HepG2 (cell line): Measurements from ENCODE around the gene RBPMS2. TPM values are rescaled to one million over a fixed set of nuclear protein-coding genes. Genes with fewer than 3 reads are reported as not detected.

ENCODE experiments used
- ATAC-seq: fragments of 200-7000 bp; cut with Tn5 transposase; 3 replicates; pipeline ENCODE4 v1.9.1; 2020; ENCODE audit warnings: mild to moderate bottlenecking, moderate library complexity
- BruUV-seq: library from RNA; stranded (reverse); fragments of 400-500 nt; replicated peaks from 2 replicates; lab custom pipeline; 2021; lab: Mats Ljungman, UMichigan
- CTCF ChIA-PET: fragments of 300-600 bp; formaldehyde crosslinking; extraction: SDS; loops from one replicate; lab custom pipeline; 2021; ENCODE audit warnings: low total read pairs, inconsistent platforms, low intra/inter-chr PET ratio; lab: Yijun Ruan, JAX
- POLR2A ChIA-PET: fragments of 350-600 bp; sonication (Branson Sonifier 250); formaldehyde crosslinking; loops from one replicate; lab custom pipeline; 2020; ENCODE audit warnings: antibody characterized with exemption, inconsistent platforms; lab: Yijun Ruan, JAX
- DNase-seq: peaks from one replicate; pipeline ENCODE4 v3.0.0-alpha.2; 2015; ENCODE audit warnings: low spot score
- FAIRE-seq: peaks from 3 replicates; lab custom pipeline; 2011; peaks lifted over from hg19 to GRCh38; lab: Jason Lieb, UNC
- H2AFZ ChIP-seq: one replicate; pipeline ENCODE4 v1.6.1; 2011; ENCODE audit warnings: low read length, inconsistent platforms
- H3K27ac ChIP-seq: fragments of 300-600 bp; 3 replicates; pipeline ENCODE4 v1.8.0; 2011; ENCODE audit warnings: mixed run types, mild to moderate bottlenecking, mixed read lengths, low read length, inconsistent platforms; ENCODE audit not compliant: insufficient read depth; ENCODE audit errors: extremely low read length
- H3K27me3 ChIP-seq, 2 experiments: fragments of 200-600 bp in 1 of 2; 2 replicates in 1 of 2; 3 replicates in 1 of 2; pipeline versions ENCODE4 v1.6.0 to v1.8.0; 2011; ENCODE audit warnings: low read length in 2 of 2, mild to moderate bottlenecking in 2 of 2, moderate library complexity in 2 of 2, inconsistent platforms in 1 of 2; ENCODE audit not compliant: insufficient read depth in 2 of 2, control insufficient read depth in 1 of 2
- H3K36me3 ChIP-seq, 2 experiments: fragments of 200-600 bp in 1 of 2; replicated peaks in 1 of 2; 2 replicates in 1 of 2; 3 replicates in 1 of 2; pipeline versions ENCODE4 v1.5.1 to v1.8.0; 2011; ENCODE audit warnings: low read length in 2 of 2, inconsistent platforms in 1 of 2; ENCODE audit not compliant: insufficient read depth in 2 of 2, control insufficient read depth in 1 of 2
- H3K4me1 ChIP-seq: 2 replicates; pipeline ENCODE4 v1.5.1; 2012; ENCODE audit warnings: low read length, inconsistent platforms; ENCODE audit not compliant: insufficient read depth
- H3K4me2 ChIP-seq: 2 replicates; pipeline ENCODE4 v1.6.0; 2011; ENCODE audit warnings: low read depth, low read length, inconsistent platforms
- H3K4me3 ChIP-seq, 3 experiments: fragments of 200-600 bp in 1 of 3; sonication (generic), shearing (Covaris generic) in 1 of 3; replicated peaks in 1 of 3; 2 replicates each; pipeline ENCODE4 v1.5.1; 2011 to 2016; ENCODE audit warnings: low read length in 3 of 3, inconsistent platforms in 2 of 3, low read depth in 2 of 3, mild to moderate bottlenecking in 2 of 3, control low read depth in 1 of 3, mixed read lengths in 1 of 3; ENCODE audit not compliant: insufficient read depth in 1 of 3
- H3K79me2 ChIP-seq: one replicate; pipeline ENCODE4 v1.6.1; 2011; ENCODE audit warnings: low read length, inconsistent platforms; ENCODE audit not compliant: insufficient read depth
- H3K9ac ChIP-seq: 2 replicates; pipeline ENCODE4 v1.6.0; 2011; ENCODE audit warnings: mild to moderate bottlenecking, low read depth, low read length, inconsistent platforms; ENCODE audit not compliant: insufficient read depth
- H3K9me3 ChIP-seq: 2 replicates; pipeline ENCODE4 v1.5.1; 2012; ENCODE audit warnings: mild to moderate bottlenecking, low read length
- H4K20me1 ChIP-seq: 2 replicates; pipeline ENCODE4 v1.6.0; 2011; ENCODE audit warnings: inconsistent platforms, mild to moderate bottlenecking, low read length, moderate library complexity; ENCODE audit not compliant: insufficient read depth
- CENPT ChIP-seq: sonication (generic); formaldehyde crosslinking; IDR thresholded peaks from 2 replicates; pipeline ENCODE4 v1.8.0; 2022; ENCODE audit warnings: low read depth, mild to moderate bottlenecking, moderate library complexity, missing genetic modification reagents
- EED ChIP-seq: sonication (generic); formaldehyde crosslinking; IDR thresholded peaks from 2 replicates; pipeline ENCODE4 v1.5.0; 2020; ENCODE audit warnings: mild to moderate bottlenecking, missing genetic modification reagents
- GABPA ChIP-seq, 2 experiments: IDR thresholded peaks; 2 replicates each; pipeline ENCODE4 v1.6.1; 2011 to 2016; ENCODE audit warnings: low read depth in 2 of 2, low read length in 1 of 2, missing biosample characterization in 1 of 2, missing genetic modification characterization in 1 of 2
- KLF15 ChIP-seq: sonication (generic); formaldehyde crosslinking; IDR thresholded peaks from 2 replicates; pipeline ENCODE4 v1.8.1; 2023; ENCODE audit warnings: borderline replicate concordance, mild to moderate bottlenecking, inconsistent platforms, missing genetic modification reagents, mixed read lengths
- POGZ ChIP-seq: sonication (generic); formaldehyde crosslinking; IDR thresholded peaks from 2 replicates; pipeline ENCODE4 v1.4.0; 2020; ENCODE audit warnings: mild to moderate bottlenecking, missing genetic modification reagents
- PRMT3 ChIP-seq: sonication (generic); formaldehyde crosslinking; IDR thresholded peaks from 2 replicates; pipeline ENCODE4 v1.8.1; 2022; ENCODE audit warnings: low read depth, mild to moderate bottlenecking, moderate library complexity, missing genetic modification reagents, borderline replicate concordance
- RBM22 ChIP-seq: fragments of 200-400 bp; formaldehyde crosslinking; optimal IDR thresholded peaks from 2 replicates; pipeline ENCODE3; 2017; ENCODE audit warnings: mild to moderate bottlenecking, low read length, moderate library complexity
- REPIN1 ChIP-seq: sonication (generic); formaldehyde crosslinking; IDR thresholded peaks from 2 replicates; pipeline ENCODE4 v1.8.0; 2022; ENCODE audit warnings: missing genetic modification reagents, low read depth, mild to moderate bottlenecking, borderline replicate concordance
- SP140L ChIP-seq: sonication (generic); formaldehyde crosslinking; IDR thresholded peaks from 2 replicates; pipeline ENCODE4 v1.4.0; 2020; ENCODE audit warnings: missing genetic modification reagents, borderline replicate concordance
- ZKSCAN8 ChIP-seq: IDR thresholded peaks from 2 replicates; pipeline ENCODE4 v1.6.1; 2016; ENCODE audit warnings: borderline replicate concordance, missing genetic modification reagents, missing compliant biosample characterization
- ZNF34 ChIP-seq: sonication (generic); formaldehyde crosslinking; IDR thresholded peaks from 2 replicates; pipeline ENCODE4 v1.4.0; 2020; ENCODE audit warnings: mild to moderate bottlenecking, missing genetic modification reagents, borderline replicate concordance
- ZNF44 ChIP-seq: sonication (generic); formaldehyde crosslinking; IDR thresholded peaks from 2 replicates; pipeline ENCODE4 v1.5.1; 2020; ENCODE audit warnings: mild to moderate bottlenecking, missing genetic modification reagents
- ZNF530 ChIP-seq: sonication (generic); formaldehyde crosslinking; IDR thresholded peaks from 2 replicates; pipeline ENCODE4 v1.5.0; 2020; ENCODE audit warnings: low read depth, mild to moderate bottlenecking, missing genetic modification reagents
- WGBS: methylation state at CpG from one replicate; pipeline ENCODE4 v1.1.6; 2017; ENCODE audit warnings: low lambda C conversion rate; 5-methylcytosine and 5-hydroxymethylcytosine counted together
- in situ Hi-C: cut with HindIII; loops from 2 replicates; pipeline ENCODE4 v1.10.0; 2017; ENCODE audit warnings: low pct_unique_long_range_greater_than_20kb; ENCODE audit not compliant: extremely low pct_ligation_motif_present
- intact Hi-C: fragments of 100-400 bp; cut with micrococcal nuclease; formaldehyde crosslinking; loops from one replicate; pipeline ENCODE4 v1.10.0; 2022; ENCODE audit not compliant: unreplicated experiment
- polyA plus RNA-seq, 8 experiments: library from polyadenylated mRNA; depleted of rRNA in 3 of 8; stranded (reverse) in 7 of 8; unstranded in 1 of 8; fragments of >200 nt; fragmentation: Illumina TruSeq in 4 of 8; extraction: Trizol in 4 of 8; gene quantifications; 2 replicates each; pipeline versions ENCODE4 v1.2.1 to v1.2.3, GENCODE V29; 2011 to 2016; ENCODE audit warnings: low read depth in 4 of 8, missing spikeins in 1 of 8, mixed read lengths in 1 of 8; ENCODE audit not compliant: insufficient read depth in 1 of 8
- total RNA-seq, 5 experiments: library from RNA; depleted of rRNA; stranded (reverse); fragments of >200 nt; fragmentation: Illumina TruSeq; extraction: Trizol; gene quantifications; 2 replicates each; pipeline ENCODE4 v1.2.3, GENCODE V29; 2016; ENCODE audit warnings: low read depth in 1 of 5
- TF ChIP-seq, protein P1 (sequence below): sonication (generic); formaldehyde crosslinking; IDR thresholded peaks from 2 replicates; pipeline ENCODE4 v1.8.1; 2023; ENCODE audit warnings: mild to moderate bottlenecking, missing genetic modification reagents, borderline replicate concordance
- TF ChIP-seq, protein P2 (sequence below): sonication (generic); formaldehyde crosslinking; IDR thresholded peaks from 2 replicates; pipeline ENCODE4 v1.8.1; 2023; ENCODE audit warnings: mild to moderate bottlenecking, moderate library complexity, missing genetic modification reagents
- TF ChIP-seq, protein P3 (sequence below): sonication (generic); formaldehyde crosslinking; IDR thresholded peaks from 2 replicates; pipeline ENCODE4 v1.5.1; 2020; ENCODE audit warnings: mild to moderate bottlenecking, missing genetic modification reagents, moderate library complexity
- TF ChIP-seq, protein P4 (sequence below): sonication (generic); formaldehyde crosslinking; IDR thresholded peaks from 2 replicates; pipeline ENCODE4 v1.5.1; 2020; ENCODE audit warnings: missing genetic modification reagents, mild to moderate bottlenecking, borderline replicate concordance
- TF ChIP-seq, protein P5 (sequence below): sonication (generic); formaldehyde crosslinking; IDR thresholded peaks from 2 replicates; pipeline ENCODE4 v1.4.0; 2020; ENCODE audit warnings: mild to moderate bottlenecking, missing genetic modification reagents

RBPMS2 gene
- total and polyA plus RNA-seq, 2 of the 13 experiments (the other 11 are each of a cell fraction or from before 2014, with no cell fraction given), result 0.08 TPM; not detected in 1

DNA sequence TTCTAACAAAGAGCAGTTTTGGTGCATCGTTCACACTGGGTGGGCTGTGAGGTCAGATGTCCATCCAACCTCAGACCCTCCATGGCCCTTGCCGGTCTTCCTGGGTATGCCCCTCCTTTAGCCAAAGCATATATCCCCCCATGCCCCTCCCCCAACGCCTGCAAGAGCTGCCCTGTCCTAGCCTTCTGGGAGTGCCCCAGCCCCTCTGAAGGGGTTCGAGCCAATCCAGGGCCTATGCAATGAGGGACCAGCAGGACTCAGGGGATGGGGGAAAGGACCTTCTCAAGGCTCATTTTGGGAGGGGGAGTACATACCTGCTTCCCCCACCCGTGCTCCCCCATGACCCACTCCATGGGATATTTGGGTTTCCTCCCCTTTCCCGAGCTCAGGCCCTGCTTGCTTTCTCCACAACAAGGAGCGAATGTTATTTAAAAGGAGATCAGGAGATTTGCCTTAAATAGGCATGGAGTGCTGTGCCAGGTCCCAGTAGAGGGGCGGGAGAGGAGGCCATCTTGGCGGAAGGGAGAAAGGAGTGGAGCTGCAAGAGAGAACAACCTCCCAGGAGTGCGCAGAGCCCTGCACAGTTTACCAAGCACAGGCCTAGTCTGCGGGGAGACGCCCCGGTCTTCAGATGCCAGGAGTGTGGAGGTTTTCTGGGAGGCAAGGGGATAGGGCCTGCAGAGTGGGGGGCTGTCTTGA lies 31.8 kb upstream of the RBPMS2 start (continued):
- TF ChIP-seq RBM22, result no peak
- no peak for TF ChIP-seq SP140L
- no peak for TF ChIP-seq GABPA (IDR thresholded peaks at IDR 0.05; ENCODE audit: low read depth, low read length)
- no peak for TF ChIP-seq GABPA (CRISPR knock-in tag; IDR thresholded peaks at IDR 0.05; ENCODE audit: low read depth)
- TF ChIP-seq, protein P1, sequence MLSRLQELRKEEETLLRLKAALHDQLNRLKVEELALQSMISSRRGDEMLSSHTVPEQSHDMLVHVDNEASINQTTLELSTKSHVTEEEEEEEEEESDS (CRISPR knock-in tag), result no peak

DNA sequence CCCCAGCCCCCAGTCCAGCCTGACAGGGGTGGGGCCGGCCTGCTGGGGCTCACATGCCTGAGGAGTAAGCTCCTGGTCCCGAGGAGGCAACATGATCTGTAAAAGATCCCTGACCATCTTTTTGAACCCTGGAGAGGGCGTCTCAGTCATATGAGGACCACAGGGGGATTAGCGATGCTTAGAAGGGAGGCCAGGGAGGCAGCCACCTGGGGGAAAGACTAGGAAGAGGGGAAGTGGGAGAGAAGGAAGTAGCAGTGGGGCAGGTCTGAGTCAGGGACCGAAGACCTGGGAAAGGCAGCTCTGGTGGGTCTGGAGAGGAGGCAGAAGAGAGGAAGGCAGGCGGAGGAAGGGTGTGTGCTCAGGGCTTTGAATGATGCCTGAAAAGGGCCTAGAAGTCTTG lies 31.1 kb upstream of the RBPMS2 start:
- H3K9ac ChIP-seq, result no peak overlapping the region
- intact Hi-C loops, result no loop called here
- CTCF ChIA-PET, result no interaction called here
- no peak for TF ChIP-seq REPIN1 (CRISPR knock-in tag)
- TF ChIP-seq, protein P2, sequence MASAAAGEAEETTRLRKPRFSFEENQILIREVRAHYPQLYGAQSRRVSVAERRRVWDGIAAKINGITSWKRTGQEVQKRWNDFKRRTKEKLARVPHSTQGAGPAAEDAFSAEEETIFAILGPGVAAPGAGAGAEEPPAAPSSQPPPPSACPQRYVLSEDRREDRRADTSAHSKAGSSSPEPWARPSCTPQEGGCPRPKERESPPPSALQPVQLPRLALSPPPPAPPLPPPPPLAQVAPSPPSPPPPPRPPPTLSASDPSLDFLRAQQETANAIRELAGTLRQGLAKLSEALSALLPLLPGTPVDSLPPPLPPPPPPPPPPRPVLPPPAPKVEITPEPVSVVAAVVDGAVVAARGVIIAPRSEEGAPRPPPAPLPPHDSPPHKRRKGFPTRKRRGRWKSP (CRISPR knock-in tag), result no peak
- no peak for TF ChIP-seq ZNF530
- TF ChIP-seq, protein P3, sequence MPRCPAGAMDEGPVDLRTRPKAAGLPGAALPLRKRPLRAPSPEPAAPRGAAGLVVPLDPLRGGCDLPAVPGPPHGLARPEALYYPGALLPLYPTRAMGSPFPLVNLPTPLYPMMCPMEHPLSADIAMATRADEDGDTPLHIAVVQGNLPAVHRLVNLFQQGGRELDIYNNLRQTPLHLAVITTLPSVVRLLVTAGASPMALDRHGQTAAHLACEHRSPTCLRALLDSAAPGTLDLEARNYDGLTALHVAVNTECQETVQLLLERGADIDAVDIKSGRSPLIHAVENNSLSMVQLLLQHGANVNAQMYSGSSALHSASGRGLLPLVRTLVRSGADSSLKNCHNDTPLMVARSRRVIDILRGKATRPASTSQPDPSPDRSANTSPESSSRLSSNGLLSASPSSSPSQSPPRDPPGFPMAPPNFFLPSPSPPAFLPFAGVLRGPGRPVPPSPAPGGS (CRISPR knock-in tag), result no peak
- TF ChIP-seq, protein P4, sequence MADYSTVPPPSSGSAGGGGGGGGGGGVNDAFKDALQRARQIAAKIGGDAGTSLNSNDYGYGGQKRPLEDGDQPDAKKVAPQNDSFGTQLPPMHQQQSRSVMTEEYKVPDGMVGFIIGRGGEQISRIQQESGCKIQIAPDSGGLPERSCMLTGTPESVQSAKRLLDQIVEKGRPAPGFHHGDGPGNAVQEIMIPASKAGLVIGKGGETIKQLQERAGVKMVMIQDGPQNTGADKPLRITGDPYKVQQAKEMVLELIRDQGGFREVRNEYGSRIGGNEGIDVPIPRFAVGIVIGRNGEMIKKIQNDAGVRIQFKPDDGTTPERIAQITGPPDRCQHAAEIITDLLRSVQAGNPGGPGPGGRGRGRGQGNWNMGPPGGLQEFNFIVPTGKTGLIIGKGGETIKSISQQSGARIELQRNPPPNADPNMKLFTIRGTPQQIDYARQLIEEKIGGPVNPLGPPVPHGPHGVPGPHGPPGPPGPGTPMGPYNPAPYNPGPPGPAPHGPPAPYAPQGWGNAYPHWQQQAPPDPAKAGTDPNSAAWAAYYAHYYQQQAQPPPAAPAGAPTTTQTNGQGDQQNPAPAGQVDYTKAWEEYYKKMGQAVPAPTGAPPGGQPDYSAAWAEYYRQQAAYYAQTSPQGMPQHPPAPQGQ (CRISPR knock-in tag), result no peak
- no peak for TF ChIP-seq ZNF34 (CRISPR knock-in tag)
- no peak for TF ChIP-seq EED (CRISPR knock-in tag)
- no peak for TF ChIP-seq POGZ
- no peak for TF ChIP-seq ZKSCAN8
- no peak for TF ChIP-seq PRMT3 (CRISPR knock-in tag)
- TF ChIP-seq CENPT (CRISPR knock-in tag), result no peak
- TF ChIP-seq, protein P5, sequence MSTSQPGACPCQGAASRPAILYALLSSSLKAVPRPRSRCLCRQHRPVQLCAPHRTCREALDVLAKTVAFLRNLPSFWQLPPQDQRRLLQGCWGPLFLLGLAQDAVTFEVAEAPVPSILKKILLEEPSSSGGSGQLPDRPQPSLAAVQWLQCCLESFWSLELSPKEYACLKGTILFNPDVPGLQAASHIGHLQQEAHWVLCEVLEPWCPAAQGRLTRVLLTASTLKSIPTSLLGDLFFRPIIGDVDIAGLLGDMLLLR, result no peak
- no peak for TF ChIP-seq ZNF44 (CRISPR knock-in tag)
- TF ChIP-seq KLF15 (CRISPR knock-in tag), result no peak

More for the DNA sequence above, 31.1 kb upstream of the RBPMS2 start:
- H4K20me1 ChIP-seq, result peaks cover 6% of the 10 kb centered on the region; the same call in 1 of the 2 replicates
- no peaks in the 10 kb centered on the region for H3K79me2 ChIP-seq
- no peaks in the 10 kb centered on the region for H3K36me3 ChIP-seq
- no peak overlapping the region for H3K4me3 ChIP-seq
- POLR2A ChIA-PET, result no interaction called here
- FAIRE-seq (no peak), ATAC-seq (no peak), DNase-seq (no peak)
- no peaks in the 10 kb centered on the region for H3K9me3 ChIP-seq
- H3K4me2 ChIP-seq, result no peak overlapping the region
- H2AFZ ChIP-seq, result no peak overlapping the region
- BruUV-seq, result no TSS peak
- H3K4me1 ChIP-seq, result peaks cover 7% of the 10 kb centered on the region
- WGBS, result 19% methylated on average over 5 of the region's 6 CpGs
- no peak overlapping the region for H3K27ac ChIP-seq
- H3K27me3 ChIP-seq, result peaks cover 1 to 16% of the 10 kb centered on the region in 2 experiments; a peak in 2 of 5 replicates
- in situ Hi-C loops, result no loop called here
